Endothelial cell of umbilical vein (primary cell): Measurements from ENCODE around the gene CDC16. TPM values are rescaled to one million over a fixed set of nuclear protein-coding genes. Genes with fewer than 3 reads are reported as not detected.

Source experiments
- BruUV-seq: library from RNA; stranded (reverse); fragments of 400-500 nt; replicated peaks from 2 replicates; lab custom pipeline; 2021; lab: Mats Ljungman, UMichigan
- CTCF ChIA-PET: fragments of 300-600, 350-600 bp; sonication (Branson Sonifier 250); formaldehyde crosslinking; loops from one replicate; lab custom pipeline; 2021; ENCODE audit warnings: antibody characterized with exemption, inconsistent platforms; lab: Charles Lee
- POLR2A ChIA-PET: fragments of 300-600, 350-600 bp; sonication (Branson Sonifier 250); formaldehyde crosslinking; loops from one replicate; lab custom pipeline; 2021; ENCODE audit warnings: antibody characterized with exemption, inconsistent platforms; lab: Charles Lee
- DNase-seq: peaks from one replicate; pipeline ENCODE4 v3.0.0-alpha.2; 2011; ENCODE audit warnings: low read depth, low spot score
- FAIRE-seq: peaks from 2 replicates; lab custom pipeline; 2011; peaks lifted over from hg19 to GRCh38; lab: Jason Lieb, UNC
- H2AFZ ChIP-seq: 2 replicates; pipeline ENCODE4 v1.6.0; 2012; ENCODE audit warnings: low read depth, low read length, control low read depth, inconsistent platforms
- H3K27ac ChIP-seq: 2 replicates; pipeline ENCODE4 v1.5.1; 2011; ENCODE audit warnings: low read depth, mild to moderate bottlenecking, control low read depth, low read length, moderate library complexity; ENCODE audit not compliant: insufficient read depth
- H3K27me3 ChIP-seq, 2 experiments: 2 replicates each; pipeline versions ENCODE4 v1.6.0 to v1.6.1; 2011; ENCODE audit warnings: low read length in 2 of 2, mixed read lengths in 1 of 2; ENCODE audit not compliant: control insufficient read depth in 2 of 2, insufficient read depth in 2 of 2
- H3K36me3 ChIP-seq, 2 experiments: 2 replicates in 1 of 2; 3 replicates in 1 of 2; pipeline ENCODE4 v1.5.1; 2011; ENCODE audit warnings: low read length in 2 of 2, mild to moderate bottlenecking in 1 of 2, moderate library complexity in 1 of 2; ENCODE audit not compliant: control insufficient read depth in 2 of 2, insufficient read depth in 2 of 2; ENCODE audit errors: extremely low read depth in 1 of 2
- H3K4me1 ChIP-seq: 3 replicates; pipeline ENCODE4 v1.5.1; 2011; ENCODE audit warnings: mild to moderate bottlenecking, low read length; ENCODE audit not compliant: control insufficient read depth, insufficient read depth; ENCODE audit errors: extremely low read depth
- H3K4me2 ChIP-seq: 2 replicates; pipeline ENCODE4 v1.6.1; 2011; ENCODE audit warnings: low read length, control low read depth, mixed read lengths; ENCODE audit not compliant: insufficient read depth
- H3K4me3 ChIP-seq, 3 experiments: fragments of 200-600 bp in 1 of 3; sonication (generic), shearing (Covaris generic) in 1 of 3; replicated peaks in 1 of 3; 2 replicates each; pipeline ENCODE4 v1.5.1; 2011 to 2016; ENCODE audit warnings: control low read depth in 3 of 3, low read length in 3 of 3, mild to moderate bottlenecking in 2 of 3, inconsistent platforms in 1 of 3, low read depth in 1 of 3, moderate library complexity in 1 of 3; ENCODE audit not compliant: insufficient read depth in 1 of 3
- H3K79me2 ChIP-seq: 2 replicates; pipeline ENCODE4 v1.6.0; 2012; ENCODE audit warnings: low read length, inconsistent platforms; ENCODE audit not compliant: control insufficient read depth, insufficient read depth
- H3K9ac ChIP-seq: replicated peaks from 2 replicates; pipeline ENCODE3; 2011; ENCODE audit warnings: low read length, control low read depth; ENCODE audit not compliant: insufficient read depth; ENCODE audit errors: extremely low read depth
- H3K9me1 ChIP-seq: replicated peaks from 3 replicates; pipeline ENCODE4 v1.6.0; 2011; ENCODE audit warnings: mild to moderate bottlenecking, low read length; ENCODE audit not compliant: control insufficient read depth, insufficient read depth; ENCODE audit errors: extremely low read depth
- H3K9me3 ChIP-seq: replicated peaks from 2 replicates; pipeline ENCODE4 v1.5.1; 2012; ENCODE audit warnings: low read length, inconsistent platforms; ENCODE audit not compliant: control insufficient read depth, insufficient read depth
- H4K20me1 ChIP-seq: replicated peaks from 2 replicates; pipeline ENCODE3; 2011; ENCODE audit warnings: mild to moderate bottlenecking, low read length; ENCODE audit not compliant: control insufficient read depth, insufficient read depth; ENCODE audit errors: extremely low read depth
- CTCF ChIP-seq, 2 donors: IDR thresholded peaks; 1 replicate in 1 of 2; 2 replicates in 1 of 2; pipeline ENCODE4 v1.5.1; 2011; ENCODE audit warnings: low read length in 2 of 2, mild to moderate bottlenecking in 2 of 2, moderate library complexity in 2 of 2, control low read depth in 1 of 2, inconsistent platforms in 1 of 2, low read depth in 1 of 2; ENCODE audit not compliant: insufficient read depth in 1 of 2; ENCODE audit errors: extremely low read depth in 1 of 2
- EZH2 ChIP-seq: IDR thresholded peaks from 2 replicates; pipeline ENCODE4 v1.6.1; 2012; ENCODE audit warnings: borderline replicate concordance, low read depth, mild to moderate bottlenecking, moderate library complexity, low read length, inconsistent platforms; ENCODE audit not compliant: severe bottlenecking
- FOS ChIP-seq: IDR thresholded peaks from 2 replicates; pipeline ENCODE4 v1.6.1; 2011; ENCODE audit warnings: mild to moderate bottlenecking, low read length, moderate library complexity, borderline replicate concordance; ENCODE audit not compliant: insufficient read depth
- GATA2 ChIP-seq: IDR thresholded peaks from 2 replicates; pipeline ENCODE4 v1.7.0; 2011; ENCODE audit warnings: low read depth, mild to moderate bottlenecking, moderate library complexity, mixed read lengths, low read length; ENCODE audit not compliant: insufficient read length, insufficient read depth
- JUN ChIP-seq: IDR thresholded peaks from 2 replicates; pipeline ENCODE4 v1.6.1; 2011; ENCODE audit warnings: borderline replicate concordance, low read depth; ENCODE audit not compliant: insufficient read length, insufficient read depth
- MAX ChIP-seq: IDR thresholded peaks from 2 replicates; pipeline ENCODE4 v1.6.1; 2011; ENCODE audit not compliant: insufficient read depth, insufficient read length
- MYC ChIP-seq: IDR thresholded peaks from one replicate; pipeline ENCODE4 v1.6.1; 2011; ENCODE audit warnings: mild to moderate bottlenecking, low read depth, low read length
- POLR2A ChIP-seq: IDR thresholded peaks from 2 replicates; pipeline ENCODE4 v1.6.1; 2012; ENCODE audit warnings: low read depth, mild to moderate bottlenecking, control low read depth, low read length
- POLR2AphosphoS5 ChIP-seq: IDR thresholded peaks from 2 replicates; pipeline ENCODE4 v1.6.1; 2012; ENCODE audit warnings: low read depth, mild to moderate bottlenecking, control low read depth, low read length, moderate library complexity; ENCODE audit not compliant: insufficient read depth
- dilution Hi-C: fragments of 300-500 bp; cut with MboI; formaldehyde crosslinking; loops from one replicate; pipeline ENCODE4 v1.15.0; 2019; ENCODE audit warnings: low sequenced_read_pairs; ENCODE audit not compliant: extremely low pct_ligation_motif_present
- intact Hi-C: fragments of 100-400 bp; cut with micrococcal nuclease; formaldehyde crosslinking; loops from one replicate; pipeline ENCODE4 v1.10.0; 2022
- polyA plus RNA-seq, 4 experiments: library from polyadenylated mRNA; depleted of rRNA in 3 of 4; stranded (reverse) in 3 of 4; unstranded in 1 of 4; fragments of >200 nt; gene quantifications; 2 replicates each; pipeline versions ENCODE4 v1.2.1 to v1.2.3, GENCODE V29; 2011 to 2012; ENCODE audit warnings: missing spikeins in 1 of 4
- total RNA-seq: library from RNA; stranded (reverse); gene quantifications from 2 replicates; pipeline ENCODE4 v1.2.3, GENCODE V29; 2021

CDC16 gene
- total and polyA plus RNA-seq, 2 donors (not counting 3 experiments of a cell fraction or from before 2014, with no cell fraction given): 41.6 to 83.3 TPM

DNA sequence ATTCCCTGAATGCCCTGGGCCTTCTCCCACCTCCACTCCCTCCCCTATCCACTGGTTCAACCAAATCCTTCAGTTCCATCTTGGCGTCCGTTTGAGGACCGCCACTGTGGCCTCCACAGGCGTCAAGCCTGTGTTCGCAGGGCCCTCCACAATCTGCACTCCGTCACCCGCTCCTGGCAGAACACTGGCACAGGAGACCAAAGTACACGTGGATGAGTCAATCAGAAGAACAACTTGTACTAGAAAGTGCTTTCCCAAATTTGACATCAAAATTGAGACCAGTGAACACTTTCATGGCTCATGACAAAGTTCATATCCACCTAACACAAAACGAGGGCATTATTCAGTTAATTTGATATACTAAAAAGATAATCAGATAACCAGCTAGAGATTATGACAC lies 6.5 kb upstream of the CDC16 start:
- H3K27ac ChIP-seq: no peak overlapping the region
- FAIRE-seq: no peak
- intact Hi-C loops: loop anchor here (5.0 kb wide), 1 partner anchor 196 kb away; no protein-coding TSS in a partner anchor
- H2AFZ ChIP-seq: no peak overlapping the region
- no peaks in the 10 kb centered on the region for H3K4me1 ChIP-seq
- TF ChIP-seq MAX: no peak
- TF ChIP-seq CTCF (IDR thresholded peaks at IDR 0.05; ENCODE audit: extremely low read depth in 1 of 2, insufficient read depth in 1 of 2, low read depth in 1 of 2, low read length in 2 of 2): no peak
- TF ChIP-seq EZH2: no peak
- no peak for TF ChIP-seq FOS
- TF ChIP-seq POLR2AphosphoS5: no peak
- no peak for TF ChIP-seq JUN
- TF ChIP-seq MYC: no peak
- no peak for TF ChIP-seq POLR2A
- no peak for TF ChIP-seq GATA2
- no peak overlapping the region for H3K9ac ChIP-seq
- DNase-seq: no peak
- POLR2A ChIA-PET: no interaction called here
- BruUV-seq: no TSS peak
- no peaks in the 10 kb centered on the region for H4K20me1 ChIP-seq
- H3K4me2 ChIP-seq: no peak overlapping the region
- CTCF ChIA-PET: interaction anchor here (0.7 to 1.4 kb wide), 4 partner anchors 91 to 504 kb away, joined by 3 to 5 read pairs (median 3); no protein-coding TSS in a partner anchor
- no peaks in the 10 kb centered on the region for H3K9me1 ChIP-seq
- H3K27me3 ChIP-seq: peaks cover 33 to 34% of the 10 kb centered on the region in 2 experiments
- no peaks in the 10 kb centered on the region for H3K9me3 ChIP-seq
- no peaks in the 10 kb centered on the region for H3K36me3 ChIP-seq
- no peak overlapping the region for H3K4me3 ChIP-seq
- dilution Hi-C loops: no loop called here
- no peaks in the 10 kb centered on the region for H3K79me2 ChIP-seq
